HL-60 (cell line): ENCODE measurements around the gene SUPT3H.

Source experiments
- DNase-seq, 2 experiments: peaks; one replicate each; pipeline ENCODE4 v3.0.0-alpha.2; 2010 to 2020; ENCODE audit warnings: low read depth in 1 of 2, low spot score in 1 of 2
- H3K27ac ChIP-seq: fragments of 250-450 bp; sonication (Bioruptor Pico); replicated peaks from 2 replicates; pipeline ENCODE4 v1.5.1; 2020; ENCODE audit warnings: mild to moderate bottlenecking, moderate library complexity
- H3K27me3 ChIP-seq: fragments of 250-450 bp; sonication (Bioruptor Pico); 2 replicates; pipeline ENCODE4 v1.5.1; 2021; ENCODE audit warnings: mild to moderate bottlenecking, moderate library complexity; ENCODE audit not compliant: insufficient read depth, poor library complexity, severe bottlenecking
- H3K4me3 ChIP-seq: replicated peaks from 2 replicates; pipeline ENCODE4 v1.5.1; 2011; ENCODE audit warnings: mild to moderate bottlenecking, control low read depth, low read length; ENCODE audit not compliant: insufficient read depth
- CTCF ChIP-seq: IDR thresholded peaks from one replicate; pipeline ENCODE4 v1.5.1; 2011; ENCODE audit warnings: low read length, control low read depth, inconsistent platforms; ENCODE audit not compliant: insufficient read depth
- GABPA ChIP-seq: IDR thresholded peaks from 2 replicates; pipeline ENCODE4 v1.6.1; 2012; ENCODE audit warnings: low read depth
- POLR2AphosphoS5 ChIP-seq: IDR thresholded peaks from 2 replicates; pipeline ENCODE4 v1.6.1; 2012; ENCODE audit warnings: low read depth
- REST ChIP-seq: IDR thresholded peaks from 2 replicates; pipeline ENCODE4 v1.6.1; 2012; ENCODE audit warnings: low read depth; ENCODE audit not compliant: insufficient replicate concordance
- SPI1 ChIP-seq: IDR thresholded peaks from 2 replicates; pipeline ENCODE4 v1.6.1; 2012; ENCODE audit warnings: low read depth, mild to moderate bottlenecking, borderline replicate concordance

Gene SUPT3H

GRCh38 chr6:45192556-45192955 lies 185.2 kb downstream of the SUPT3H start:
- DNase-seq: no peak
- no peak overlapping the region for H3K4me3 ChIP-seq
- H3K27me3 ChIP-seq: no peaks in the 10 kb centered on the region
- TF ChIP-seq CTCF (no peak), SPI1 (no peak), REST (no peak), POLR2AphosphoS5 (no peak), GABPA (no peak)
- no peak overlapping the region for H3K27ac ChIP-seq

GRCh38 chr6:45191414-45191813 lies 186.3 kb downstream of the SUPT3H start:
- H3K4me3 ChIP-seq: no peak overlapping the region
- DNase-seq: no peak
- TF ChIP-seq POLR2AphosphoS5: no peak
- no peaks in the 10 kb centered on the region for H3K27me3 ChIP-seq
- no peak overlapping the region for H3K27ac ChIP-seq

GRCh38 chr6:45187836-45188235 lies 189.9 kb downstream of the SUPT3H start:
- DNase-seq: no peak

More at GRCh38 chr6:45187836-45188235, 189.9 kb downstream of the SUPT3H start:
- Histone ChIP-seq H3K27me3 (no peaks in the 10 kb centered on the region), H3K4me3 (no peak overlapping the region), H3K27ac (no peak overlapping the region)
- TF ChIP-seq REST (no peak), GABPA (no peak), SPI1 (no peak), POLR2AphosphoS5 (no peak), CTCF (no peak)
